ENCODE data around the gene TSPAN31.

TSPAN31 gene

DNA sequence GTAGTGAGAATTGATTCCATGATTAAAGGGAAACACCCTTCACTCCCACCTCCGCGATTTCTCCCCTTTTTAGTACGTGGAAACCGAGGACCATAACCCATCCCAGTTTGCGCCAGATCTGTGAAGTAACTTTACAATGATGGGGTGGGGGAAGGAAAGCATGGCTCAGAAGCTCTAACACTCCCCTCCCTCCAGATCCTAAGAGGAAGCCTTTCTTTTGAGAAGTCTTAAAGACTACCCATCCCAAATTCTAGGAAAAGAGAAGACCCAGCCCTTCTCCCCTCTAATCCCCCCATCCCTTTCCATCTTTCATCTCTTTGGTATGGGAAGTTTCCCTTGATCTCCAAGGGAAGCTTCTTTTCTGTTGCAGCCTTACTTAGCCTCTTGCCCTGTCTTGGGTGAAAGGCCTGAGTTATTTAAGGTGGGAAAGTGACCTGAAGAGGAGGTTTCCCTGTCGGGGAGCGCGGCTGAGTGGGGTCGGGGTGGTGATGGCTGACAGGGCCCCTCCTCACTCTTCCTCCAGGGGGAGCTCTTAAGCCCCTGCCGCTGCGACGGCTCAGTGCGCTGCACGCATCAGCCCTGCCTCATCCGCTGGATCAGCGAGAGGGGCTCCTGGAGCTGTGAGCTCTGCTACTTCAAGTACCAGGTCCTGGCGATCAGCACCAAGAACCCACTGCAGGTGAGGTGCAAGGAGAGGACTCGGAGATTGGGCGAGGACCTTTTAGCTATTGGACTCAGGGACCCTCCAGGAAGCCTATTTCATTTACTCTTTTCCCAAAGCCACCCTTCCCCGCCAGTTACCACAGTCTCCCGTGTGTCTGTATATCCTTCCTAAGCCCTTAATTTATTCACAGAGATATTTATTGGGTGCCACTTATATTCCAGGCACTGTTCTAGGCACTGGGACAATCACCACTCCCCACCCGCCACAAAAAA lies 11.8 kb downstream of the TSPAN31 start:
- Mint-ChIP-seq H3K27ac (peak overlapping the region; percentile 84), H3K36me3 (ENCODE audit: low read depth) (peaks cover 37% of the 10 kb centered on the region), H3K4me1 (ENCODE audit: low read depth) (peaks cover 70% of the 10 kb centered on the region), H3K4me3 (peak overlapping the region; percentile 78), H3K9me3 (no peaks in the 10 kb centered on the region), H3K27me3 (peaks cover 7% of the 10 kb centered on the region)
- intact Hi-C loops (cut with micrococcal nuclease) = loop anchor here (2.0 kb wide), 1 partner anchor 16 kb away; the partner anchor contains the start of genes EEF1AKMT3 and METTL1

DNA sequence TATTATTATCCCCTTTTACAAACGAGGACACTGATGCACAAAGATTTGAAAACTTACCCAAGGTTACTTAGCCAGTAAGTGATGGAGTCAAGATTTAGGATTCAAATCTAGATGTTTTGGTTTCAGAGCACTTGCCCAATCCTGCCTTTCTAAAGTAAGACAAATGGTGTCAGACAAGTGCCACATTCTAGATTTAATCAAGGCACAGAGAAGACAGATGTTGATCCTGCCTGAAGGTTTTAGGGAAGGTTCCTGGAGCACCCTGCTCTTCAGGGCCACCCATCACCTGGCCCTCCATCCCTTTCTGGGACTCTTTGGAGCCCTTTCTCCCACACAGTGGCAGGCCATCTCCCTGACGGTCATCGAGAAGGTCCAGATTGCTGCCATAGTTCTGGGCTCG lies 12.9 kb downstream of the TSPAN31 start:
- H3K36me3 Mint-ChIP-seq (ENCODE audit: low read depth) = peaks cover 32% of the 10 kb centered on the region
- H3K27ac Mint-ChIP-seq = no peak overlapping the region
- peaks cover 7% of the 10 kb centered on the region for H3K27me3 Mint-ChIP-seq
- peaks cover 62% of the 10 kb centered on the region for H3K4me1 Mint-ChIP-seq (ENCODE audit: low read depth)
- intact Hi-C loops (cut with micrococcal nuclease) = loop anchor here (2.0 kb wide), 1 partner anchor 15 kb away; the partner anchor contains the start of genes EEF1AKMT3 and METTL1
- no peaks in the 10 kb centered on the region for H3K9me3 Mint-ChIP-seq
- H3K4me3 Mint-ChIP-seq = no peak overlapping the region

DNA sequence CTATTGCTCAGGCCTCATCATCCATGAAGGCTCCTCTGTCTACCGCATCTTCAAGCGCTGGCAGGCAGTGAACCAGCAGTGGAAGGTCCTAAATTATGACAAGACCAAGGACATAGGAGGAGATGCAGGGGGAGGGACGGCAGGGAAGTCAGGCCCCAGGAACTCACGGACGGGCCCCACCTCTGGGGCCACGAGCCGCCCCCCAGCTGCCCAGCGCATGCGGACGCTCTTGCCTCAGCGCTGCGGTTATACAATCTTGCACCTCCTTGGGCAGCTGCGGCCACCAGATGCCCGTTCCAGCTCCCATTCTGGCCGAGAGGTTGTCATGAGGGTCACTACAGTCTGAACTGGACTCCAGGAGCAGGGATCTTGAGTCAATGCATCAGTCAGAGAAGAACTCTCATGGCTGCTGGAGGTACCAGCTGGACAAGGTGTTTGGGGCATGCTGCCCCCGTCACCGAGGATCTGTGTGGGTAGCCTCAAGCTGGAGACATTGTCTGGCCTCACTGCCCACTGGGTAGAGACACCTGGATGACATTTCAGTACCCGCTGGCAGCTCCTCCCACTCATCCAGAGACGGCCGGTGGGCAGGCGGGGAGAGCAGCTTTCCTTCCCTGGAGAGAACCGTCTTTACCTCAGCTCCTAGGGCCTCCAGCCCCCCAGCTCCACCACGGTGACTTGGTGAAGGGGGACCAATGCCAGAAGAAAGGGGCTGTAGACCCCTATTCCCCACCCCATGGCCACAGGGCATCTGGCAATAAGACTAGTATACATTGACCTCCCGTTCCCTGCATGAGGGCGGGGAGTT lies 13.9 kb downstream of the TSPAN31 start:
- no peak overlapping the region for H3K27ac Mint-ChIP-seq
- no peaks in the 10 kb centered on the region for H3K9me3 Mint-ChIP-seq
- H3K4me1 Mint-ChIP-seq (ENCODE audit: low read depth) = peaks cover 52% of the 10 kb centered on the region
- peaks cover 16% of the 10 kb centered on the region for H3K27me3 Mint-ChIP-seq
- intact Hi-C loops (cut with micrococcal nuclease) = no loop called here
- no peak overlapping the region for H3K4me3 Mint-ChIP-seq
- peaks cover 32% of the 10 kb centered on the region for H3K36me3 Mint-ChIP-seq (ENCODE audit: low read depth)

DNA sequence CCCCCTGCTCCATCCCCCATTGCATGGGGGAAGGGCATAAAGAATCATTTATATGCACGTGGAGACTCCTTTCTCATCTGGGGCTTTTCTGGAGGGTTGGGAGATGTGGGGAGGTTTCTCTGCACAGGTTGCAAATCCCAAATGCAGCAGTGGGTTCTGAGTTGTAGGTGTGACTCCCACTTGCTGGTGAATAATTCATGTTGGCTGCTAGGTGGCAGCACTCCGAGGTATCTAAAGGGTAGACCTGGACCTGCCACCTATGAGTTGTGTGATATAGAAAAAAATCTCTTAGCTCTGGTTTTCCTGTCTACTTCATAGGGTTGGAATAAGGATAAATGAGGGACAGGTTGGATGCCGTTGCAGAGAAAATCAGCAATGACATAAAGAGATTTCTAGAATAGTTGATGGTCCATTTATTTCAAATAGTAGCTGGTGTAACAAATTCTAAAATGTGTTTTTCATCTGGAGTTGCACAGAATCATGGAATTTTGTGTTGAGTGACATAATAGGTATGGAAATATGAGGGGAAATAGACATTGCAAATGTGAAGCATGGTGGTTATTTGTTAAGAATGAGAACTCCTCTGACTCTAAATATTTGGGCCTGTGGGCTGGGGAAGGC lies 14.6 kb downstream of the TSPAN31 start:
- peaks cover 32% of the 10 kb centered on the region for H3K36me3 Mint-ChIP-seq (ENCODE audit: low read depth)
- intact Hi-C loops (cut with micrococcal nuclease) = no loop called here
- H3K9me3 Mint-ChIP-seq = no peaks in the 10 kb centered on the region
- H3K4me3 Mint-ChIP-seq = no peak overlapping the region
- no peak overlapping the region for H3K27ac Mint-ChIP-seq
- H3K4me1 Mint-ChIP-seq (ENCODE audit: low read depth) = peaks cover 49% of the 10 kb centered on the region
- peaks cover 19% of the 10 kb centered on the region for H3K27me3 Mint-ChIP-seq

DNA sequence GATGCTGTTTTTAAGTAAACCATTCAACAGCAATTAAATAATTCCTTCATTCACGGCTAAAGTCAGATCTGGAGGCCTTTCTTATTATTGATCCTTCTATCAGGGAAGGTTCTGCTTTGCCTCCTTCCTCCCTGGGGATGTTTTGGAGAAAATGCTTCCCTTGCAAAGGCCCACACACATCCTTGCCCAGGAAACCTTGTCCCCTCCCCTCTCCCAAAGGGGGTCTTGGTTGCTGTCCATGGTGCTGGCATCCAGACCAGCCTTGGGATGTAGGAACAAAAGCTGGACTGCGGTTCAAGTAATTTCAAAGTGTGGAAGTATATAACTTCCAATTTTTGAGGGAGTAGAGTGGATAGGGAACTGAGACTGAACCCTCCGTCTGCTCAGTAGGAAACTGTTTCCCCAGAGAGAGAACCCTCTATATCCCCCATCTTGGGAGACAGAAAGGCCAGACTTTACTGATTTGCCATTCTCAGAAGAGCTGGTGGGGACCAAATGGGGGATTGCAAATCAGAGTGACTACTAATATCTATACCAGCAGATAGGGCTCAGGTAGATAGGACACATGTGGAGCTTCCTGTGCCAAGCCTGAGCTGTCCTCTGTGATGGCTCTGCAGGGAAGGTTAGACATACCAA lies 15.6 kb downstream of the TSPAN31 start:
- intact Hi-C loops (cut with micrococcal nuclease) = no loop called here
- no peak overlapping the region for H3K4me3 Mint-ChIP-seq
- peaks cover 32% of the 10 kb centered on the region for H3K36me3 Mint-ChIP-seq (ENCODE audit: low read depth)
- no peaks in the 10 kb centered on the region for H3K9me3 Mint-ChIP-seq
- H3K27ac Mint-ChIP-seq = no peak overlapping the region
- H3K27me3 Mint-ChIP-seq = peaks cover 26% of the 10 kb centered on the region
- H3K4me1 Mint-ChIP-seq (ENCODE audit: low read depth) = peaks cover 55% of the 10 kb centered on the region

DNA sequence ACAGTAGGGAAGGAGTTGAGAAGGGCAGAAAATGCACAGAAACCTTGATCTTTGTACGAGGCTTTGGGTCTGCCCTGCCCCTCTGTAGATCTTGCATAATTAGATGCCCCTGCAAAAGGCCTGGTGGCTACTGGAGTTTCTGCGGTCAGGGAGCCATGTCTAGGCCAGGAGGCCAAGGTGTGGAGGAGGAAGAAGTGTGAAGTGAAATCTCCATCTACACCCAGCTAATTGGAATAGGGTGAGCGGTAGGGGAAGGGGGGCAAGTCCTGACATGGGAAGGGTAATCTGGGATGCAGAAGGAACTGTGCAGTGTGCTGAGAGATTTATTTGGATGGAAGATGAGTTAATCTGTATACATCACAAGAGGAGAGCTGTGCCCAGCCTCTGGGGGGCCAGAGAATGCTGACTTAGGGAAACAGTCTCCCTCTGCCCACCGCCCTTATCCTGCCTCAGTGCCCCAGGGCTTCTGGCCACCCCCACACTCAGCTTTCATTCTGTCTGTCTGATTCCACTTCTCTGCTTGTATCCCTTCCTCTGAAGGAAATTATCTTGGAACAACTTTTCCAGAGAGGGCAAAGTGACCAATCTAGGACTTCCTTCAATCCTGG lies 16.7 kb downstream of the TSPAN31 start:
- Mint-ChIP-seq H3K27ac (no peak overlapping the region), H3K27me3 (peaks cover 36% of the 10 kb centered on the region), H3K4me3 (no peak overlapping the region), H3K9me3 (no peaks in the 10 kb centered on the region), H3K36me3 (ENCODE audit: low read depth) (peaks cover 32% of the 10 kb centered on the region), H3K4me1 (ENCODE audit: low read depth) (peaks cover 60% of the 10 kb centered on the region)
- intact Hi-C loops (cut with micrococcal nuclease) = no loop called here

DNA sequence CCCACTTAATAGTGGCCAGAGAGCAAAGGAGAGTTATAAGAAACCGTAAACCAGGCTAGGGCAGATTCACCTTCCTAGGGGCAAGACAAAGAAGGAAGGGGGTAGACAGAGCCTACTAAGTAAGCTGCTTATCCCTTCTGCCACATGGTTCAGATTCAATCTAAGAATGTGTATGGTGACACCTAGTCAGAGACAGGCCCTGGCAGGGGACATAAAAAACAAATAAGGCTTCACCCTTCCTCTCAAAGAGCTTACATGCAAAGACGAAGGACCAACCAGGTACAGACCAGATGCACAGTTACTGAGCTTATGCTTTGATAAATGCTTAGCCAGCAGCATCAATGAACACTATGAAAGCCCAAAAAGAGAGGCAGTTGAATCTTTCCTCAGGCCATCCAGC lies 17.6 kb downstream of the TSPAN31 start:
- intact Hi-C loops (cut with micrococcal nuclease) = no loop called here
- Mint-ChIP-seq H3K4me3 (no peak overlapping the region), H3K36me3 (ENCODE audit: low read depth) (peaks cover 22% of the 10 kb centered on the region), H3K27me3 (peaks cover 45% of the 10 kb centered on the region), H3K27ac (no peak overlapping the region), H3K4me1 (ENCODE audit: low read depth) (peaks cover 61% of the 10 kb centered on the region), H3K9me3 (no peaks in the 10 kb centered on the region)

DNA sequence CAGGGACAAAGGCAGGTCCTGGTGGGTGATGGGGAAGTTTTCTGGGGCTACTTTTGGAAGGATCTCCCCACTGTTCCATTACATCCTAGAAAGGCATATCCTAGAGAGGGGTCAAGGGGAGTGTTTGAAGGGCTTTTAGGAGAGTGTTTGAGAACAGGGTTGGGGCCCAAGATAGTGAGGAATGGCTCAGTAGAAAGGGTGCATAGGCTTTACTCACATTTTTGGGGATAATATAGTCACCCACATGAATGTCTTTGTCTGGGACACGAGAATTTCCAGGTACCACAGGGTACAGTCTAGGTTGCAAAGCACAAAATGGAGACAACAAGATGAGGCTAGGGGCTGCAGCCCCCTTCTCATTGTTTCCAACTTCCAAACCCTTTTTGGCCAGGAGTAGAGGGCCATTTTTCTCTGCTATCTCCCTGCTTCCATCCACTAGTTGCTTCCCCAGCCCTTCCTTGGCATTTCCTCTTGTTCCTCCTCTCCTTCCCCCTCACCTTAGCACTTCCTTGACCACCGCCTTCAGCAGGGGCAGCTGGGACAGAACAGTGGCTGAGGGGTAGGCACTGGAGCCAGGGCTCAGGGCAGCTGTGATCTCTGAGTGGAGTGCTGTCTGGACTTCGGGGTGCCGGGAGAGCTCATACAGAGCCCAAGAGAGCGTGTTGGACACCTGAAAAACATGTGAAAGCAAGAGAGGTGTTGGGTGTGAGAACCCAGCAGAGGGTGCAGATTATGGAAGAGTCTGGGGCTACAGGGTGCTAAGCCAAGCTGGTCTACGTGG lies 19.2 kb downstream of the TSPAN31 start:
- H3K36me3 Mint-ChIP-seq (ENCODE audit: low read depth) = peaks cover 20% of the 10 kb centered on the region

DNA sequence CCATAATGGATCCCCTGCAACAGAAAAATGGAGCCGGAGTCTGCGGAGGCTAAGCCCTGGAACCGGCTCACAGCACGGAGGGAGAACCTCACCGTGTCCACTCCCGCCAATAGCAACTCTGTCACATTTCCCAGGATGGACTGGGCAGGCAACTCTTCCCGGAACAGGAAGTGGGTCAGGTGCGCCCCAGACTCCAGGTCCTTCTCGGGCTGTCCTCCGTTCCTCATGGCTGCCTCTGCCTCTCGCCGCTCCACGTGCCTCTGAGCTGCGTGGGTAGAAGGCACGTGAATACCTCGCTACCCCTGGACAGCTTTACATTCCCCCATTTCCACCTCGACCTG lies 19.8 kb downstream of the TSPAN31 start:
- intact Hi-C loops (cut with micrococcal nuclease) = no loop called here
- Mint-ChIP-seq H3K4me3 (peak overlapping the region; percentile 76), H3K9me3 (no peaks in the 10 kb centered on the region), H3K27ac (no peak overlapping the region), H3K27me3 (peaks cover 55% of the 10 kb centered on the region), H3K4me1 (ENCODE audit: low read depth) (peaks cover 70% of the 10 kb centered on the region), H3K36me3 (ENCODE audit: low read depth) (peaks cover 20% of the 10 kb centered on the region)

More for the DNA sequence above, 19.2 kb downstream of the TSPAN31 start:
- Mint-ChIP-seq H3K4me1 (ENCODE audit: low read depth) (peaks cover 70% of the 10 kb centered on the region), H3K9me3 (no peaks in the 10 kb centered on the region), H3K27ac (no peak overlapping the region), H3K4me3 (no peak overlapping the region), H3K27me3 (peaks cover 55% of the 10 kb centered on the region)
- intact Hi-C loops (cut with micrococcal nuclease) = no loop called here

DNA sequence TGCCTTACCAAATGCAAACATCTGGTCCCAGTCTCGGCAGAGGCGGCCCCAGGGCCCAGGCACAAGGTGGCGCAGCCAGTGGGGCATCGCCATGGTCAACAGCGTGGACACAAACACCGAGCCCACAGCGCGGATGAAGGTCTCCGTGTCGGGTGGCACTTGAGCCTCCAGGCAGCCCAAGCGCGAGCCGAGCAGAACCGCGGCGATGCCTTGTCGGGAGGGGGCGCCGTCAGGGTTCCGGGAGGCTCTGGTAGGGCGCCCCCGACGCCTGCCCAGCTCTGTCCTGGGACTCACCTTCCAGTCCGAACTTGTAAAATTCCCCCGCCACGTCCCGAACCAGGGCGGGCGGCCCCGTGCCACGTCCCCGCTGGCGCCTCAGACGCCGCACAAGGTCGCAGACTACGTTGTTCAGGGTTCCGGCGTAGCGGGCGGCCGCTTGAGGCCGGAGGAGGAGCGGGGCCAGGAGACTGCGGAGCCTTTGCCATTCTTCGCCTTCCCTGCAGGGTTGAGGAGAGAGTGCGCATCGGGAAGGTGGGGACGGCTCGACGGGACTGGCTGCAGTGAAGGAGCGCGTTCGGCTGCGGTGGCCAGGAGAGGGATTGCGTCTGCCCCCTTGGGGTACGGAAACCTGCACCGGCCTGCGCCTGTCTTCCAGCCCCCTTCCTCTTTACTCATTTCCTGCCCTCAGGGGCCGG lies 20.3 kb downstream of the TSPAN31 start:
- H3K36me3 Mint-ChIP-seq (ENCODE audit: low read depth) = peaks cover 23% of the 10 kb centered on the region
- no peaks in the 10 kb centered on the region for H3K9me3 Mint-ChIP-seq
- peaks cover 70% of the 10 kb centered on the region for H3K4me1 Mint-ChIP-seq (ENCODE audit: low read depth)
- peak overlapping the region; percentile 76 for H3K4me3 Mint-ChIP-seq
- peaks cover 55% of the 10 kb centered on the region for H3K27me3 Mint-ChIP-seq
- intact Hi-C loops (cut with micrococcal nuclease) = no loop called here
- peak overlapping the region; percentile 35 for H3K27ac Mint-ChIP-seq

DNA sequence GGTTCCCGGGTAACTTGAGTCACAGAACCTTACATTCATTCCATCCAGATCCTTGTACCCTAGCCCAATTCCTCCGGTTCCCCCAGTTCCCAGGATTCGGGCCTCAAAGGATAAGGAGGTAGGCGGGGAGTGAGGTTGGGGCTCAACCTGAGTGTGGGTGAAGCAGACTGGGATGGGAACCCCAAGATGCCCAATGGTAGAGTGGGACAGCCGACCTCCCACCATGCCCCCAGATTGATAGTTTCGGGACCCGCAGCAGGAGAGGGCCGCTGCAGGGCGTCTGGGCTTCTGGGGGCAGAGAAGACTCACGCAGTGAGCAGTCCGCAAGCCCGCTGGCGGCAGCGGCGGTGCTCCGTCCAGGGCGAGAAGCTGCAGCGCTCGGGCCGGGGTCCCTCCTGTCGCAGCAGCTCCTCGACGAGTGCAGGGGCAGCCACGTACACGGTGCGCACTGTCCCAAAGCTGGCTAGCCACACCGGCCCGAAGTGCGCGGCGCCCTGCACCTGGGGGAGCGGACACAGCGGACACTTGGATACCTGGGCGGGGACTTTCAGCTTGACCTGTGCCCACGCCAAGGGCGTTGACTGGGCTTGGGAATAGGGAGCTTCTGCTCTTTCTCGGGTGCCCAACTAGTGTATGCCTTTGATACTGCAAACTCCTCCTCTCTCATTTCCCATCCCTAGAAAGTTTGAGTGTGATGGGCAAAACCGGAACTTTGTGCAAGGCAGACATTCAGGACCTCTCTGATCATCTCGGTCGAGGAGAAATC lies 21.0 kb downstream of the TSPAN31 start:
- peak overlapping the region; percentile 35 for H3K27ac Mint-ChIP-seq
- H3K27me3 Mint-ChIP-seq = peaks cover 55% of the 10 kb centered on the region
- H3K9me3 Mint-ChIP-seq = no peaks in the 10 kb centered on the region
- intact Hi-C loops (cut with micrococcal nuclease) = no loop called here
- peak overlapping the region; percentile 76 for H3K4me3 Mint-ChIP-seq
- H3K4me1 Mint-ChIP-seq (ENCODE audit: low read depth) = peaks cover 70% of the 10 kb centered on the region
- H3K36me3 Mint-ChIP-seq (ENCODE audit: low read depth) = peaks cover 30% of the 10 kb centered on the region
